ENCODE data around the gene ALOX5.

ALOX5 gene

GRCh38 chr10:45372251-45372951 lies 1.6 kb upstream of the ALOX5 start:
- TF ChIP-seq CTCF (IDR thresholded peaks at IDR 0.05; ENCODE audit: borderline replicate concordance, control extremely low read depth, extremely low read depth, insufficient read depth, missing control alignments), result no peak
- in situ Hi-C loops (cut with MboI; ENCODE audit: low sequenced_read_pairs, unreplicated experiment), result no loop called here
- no peak for DNase-seq (ENCODE audit: low spot score)

DNA sequence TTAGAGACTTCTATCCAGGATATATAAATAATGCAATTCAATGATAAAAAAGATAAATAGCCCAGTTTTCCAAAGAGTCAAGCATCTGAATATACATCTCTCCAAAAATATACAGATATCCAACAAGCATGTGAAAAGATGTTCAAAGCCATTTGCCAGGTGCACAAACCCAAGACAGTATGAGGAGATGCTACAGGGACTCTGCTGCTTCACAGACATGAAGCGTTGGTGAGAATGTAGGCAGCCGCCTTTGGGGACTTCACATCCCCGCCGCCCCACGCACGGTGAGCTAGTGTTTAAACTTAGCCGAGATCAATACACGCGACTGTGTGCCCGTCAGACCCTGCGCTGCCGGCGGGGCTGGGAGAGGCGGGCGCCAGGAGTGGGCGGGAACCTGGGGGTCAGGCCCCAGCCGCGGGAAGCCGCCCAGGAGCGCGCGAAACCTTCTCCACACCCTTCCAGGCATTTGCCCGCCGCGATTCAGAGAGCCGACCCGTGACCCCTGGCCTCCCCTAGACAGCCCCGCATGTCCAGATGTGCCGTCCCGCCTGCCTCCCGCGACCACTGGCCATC lies 927 bp upstream of the ALOX5 start:
- in situ Hi-C loops (cut with MboI; ENCODE audit: low sequenced_read_pairs, unreplicated experiment), result no loop called here
- no peak for TF ChIP-seq CTCF (IDR thresholded peaks at IDR 0.05; ENCODE audit: borderline replicate concordance, control extremely low read depth, extremely low read depth, insufficient read depth, missing control alignments)
- peak; percentile 50 for DNase-seq (ENCODE audit: low spot score)

DNA sequence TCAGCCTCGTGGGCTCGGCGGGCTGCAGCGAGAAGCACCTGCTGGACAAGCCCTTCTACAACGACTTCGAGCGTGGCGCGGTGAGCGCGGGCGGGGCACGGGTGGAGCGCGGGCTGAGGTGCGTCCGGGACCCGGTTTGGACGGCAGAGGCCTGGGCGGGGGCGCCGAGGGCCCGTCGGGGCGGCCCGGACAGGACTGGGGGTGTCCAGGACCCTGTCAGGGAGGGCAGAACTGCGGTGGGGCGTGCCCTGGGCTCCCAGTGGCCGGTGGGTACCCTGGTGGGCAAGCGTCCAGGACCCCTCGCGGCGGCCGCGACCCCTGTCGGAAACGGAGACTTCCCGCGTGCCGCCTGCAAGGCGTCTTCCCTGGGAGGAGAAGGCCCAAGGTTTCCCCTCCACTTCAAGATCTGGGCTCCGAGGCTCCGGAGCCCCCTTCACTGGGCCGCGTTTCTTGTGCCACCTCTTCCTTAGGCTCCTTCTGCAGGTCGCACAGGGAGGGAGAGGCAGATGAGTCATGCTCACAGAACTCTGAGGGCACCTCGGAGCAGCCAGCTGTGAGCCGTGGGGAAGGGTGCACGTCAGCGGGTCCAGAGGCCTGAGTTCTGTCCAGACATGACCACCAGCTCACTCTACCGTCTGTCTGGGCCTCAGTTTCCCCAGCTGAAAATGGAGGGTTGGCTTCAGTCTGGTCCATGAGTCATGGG lies 485 bp downstream of the ALOX5 start:
- DNase-seq (ENCODE audit: low spot score), result peak; percentile 30
- in situ Hi-C loops (cut with MboI; ENCODE audit: low sequenced_read_pairs, unreplicated experiment), result no loop called here
- TF ChIP-seq CTCF (IDR thresholded peaks at IDR 0.05; ENCODE audit: borderline replicate concordance, control extremely low read depth, extremely low read depth, insufficient read depth, missing control alignments), result no peak

DNA sequence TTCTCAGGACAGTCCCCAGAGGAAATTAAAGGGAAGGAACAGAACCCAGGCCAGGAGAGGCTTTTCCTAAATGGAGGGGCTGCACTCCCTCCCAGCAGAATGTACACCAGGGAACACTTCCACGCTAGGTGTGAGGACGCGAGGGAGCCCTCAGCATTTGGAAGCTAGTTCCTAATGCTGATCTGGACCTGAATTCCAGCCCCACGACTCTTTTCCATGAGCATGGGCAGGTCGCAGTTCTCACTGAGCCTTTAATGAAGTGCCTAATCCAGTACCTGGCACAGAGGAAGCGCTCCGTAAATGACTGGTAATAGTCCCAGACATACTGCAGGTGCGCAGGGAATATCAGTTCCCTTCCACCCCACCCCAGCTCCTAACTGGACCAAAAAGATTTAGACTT lies 1.1 kb downstream of the ALOX5 start:
- DNase-seq (ENCODE audit: low spot score), result peak; percentile 26
- in situ Hi-C loops (cut with MboI; ENCODE audit: low sequenced_read_pairs, unreplicated experiment), result no loop called here
- TF ChIP-seq CTCF (IDR thresholded peaks at IDR 0.05; ENCODE audit: borderline replicate concordance, control extremely low read depth, extremely low read depth, insufficient read depth, missing control alignments), result no peak

- DNase-seq (ENCODE audit: low spot score), result peak; percentile 27
- no peak for TF ChIP-seq CTCF (IDR thresholded peaks at IDR 0.05; ENCODE audit: borderline replicate concordance, control extremely low read depth, extremely low read depth, insufficient read depth, missing control alignments)
- in situ Hi-C loops (cut with MboI; ENCODE audit: low sequenced_read_pairs, unreplicated experiment), result no loop called here
Measured at GRCh38 chr10:45375716-45376231, 1.8 kb downstream of the ALOX5 start.

DNA sequence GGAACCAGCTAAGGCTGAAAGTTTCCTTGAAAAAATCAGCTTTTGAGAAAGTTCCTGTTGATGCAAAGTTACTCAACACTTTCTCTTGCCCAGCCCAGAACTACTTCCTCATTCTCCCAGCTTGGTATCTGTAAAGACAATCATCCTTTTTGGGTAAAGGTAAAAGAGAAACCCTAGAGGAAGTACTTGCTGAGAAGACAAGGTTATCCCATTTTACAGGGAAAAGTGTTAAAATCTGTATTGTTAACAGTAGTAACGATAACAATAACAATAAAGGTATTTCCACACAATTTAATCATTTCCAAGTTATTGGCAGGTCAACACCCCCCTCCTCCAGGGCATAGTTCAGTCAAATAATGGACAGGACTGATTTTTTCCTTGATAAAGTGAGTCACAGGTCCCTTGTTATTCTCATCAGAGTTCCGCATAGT lies 2.4 kb downstream of the ALOX5 start:
- in situ Hi-C loops (cut with MboI; ENCODE audit: low sequenced_read_pairs, unreplicated experiment), result no loop called here
- TF ChIP-seq CTCF (IDR thresholded peaks at IDR 0.05; ENCODE audit: borderline replicate concordance, control extremely low read depth, extremely low read depth, insufficient read depth, missing control alignments), result no peak
- DNase-seq (ENCODE audit: low spot score), result peak; percentile 40

Measured in GM13976 (cell line).